ENCODE data around the gene ANGEL1. TPM values are rescaled to one million over a fixed set of nuclear protein-coding genes. Genes with fewer than 3 reads are reported as not detected.

The ANGEL1 gene
- total RNA-seq, 1 experiment from 2014 or later, result 19.9 TPM

DNA sequence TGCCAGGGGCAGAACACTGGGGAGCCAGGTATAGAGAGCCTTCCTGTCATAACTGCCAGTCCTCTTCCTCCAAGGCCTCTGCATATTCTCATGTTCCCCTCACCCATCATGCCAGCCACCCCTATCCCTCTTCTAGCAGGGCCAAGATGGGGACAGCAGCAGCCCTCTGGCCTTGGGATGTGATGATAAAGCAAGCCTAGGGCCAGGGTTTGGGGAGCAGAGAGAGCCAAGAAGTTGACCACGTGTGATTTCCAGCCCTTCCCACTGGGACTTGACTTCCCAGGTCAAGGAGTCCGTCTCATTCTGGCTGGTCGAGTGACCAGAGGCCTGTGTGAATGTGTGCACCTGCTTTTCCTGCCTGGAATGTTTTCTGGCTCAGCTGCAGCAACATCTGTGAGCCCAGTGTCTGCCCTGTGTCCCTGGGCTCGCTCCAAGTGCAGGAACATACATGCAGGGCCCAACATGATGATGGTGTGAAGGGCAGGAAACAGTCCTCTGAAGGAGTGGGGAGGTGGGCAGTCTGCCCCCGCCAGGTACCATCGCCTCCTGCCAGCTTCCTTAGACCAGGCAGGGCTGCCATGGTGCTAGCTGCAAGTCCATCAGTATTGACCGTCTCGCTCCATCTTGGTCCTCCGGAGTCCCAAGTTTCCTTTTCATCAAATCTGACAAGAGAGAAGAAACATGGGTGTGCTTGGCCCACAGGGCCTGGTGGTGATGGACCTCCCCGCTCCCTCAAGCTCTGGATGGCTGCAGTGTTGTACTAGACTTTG lies 30.4 kb downstream of the ANGEL1 start:
- H3K27ac ChIP-seq (ENCODE audit: low read depth, low read length, poor library complexity, severe bottlenecking), result no peak overlapping the region
- BruUV-seq (replicated peaks), result no TSS peak

DNA sequence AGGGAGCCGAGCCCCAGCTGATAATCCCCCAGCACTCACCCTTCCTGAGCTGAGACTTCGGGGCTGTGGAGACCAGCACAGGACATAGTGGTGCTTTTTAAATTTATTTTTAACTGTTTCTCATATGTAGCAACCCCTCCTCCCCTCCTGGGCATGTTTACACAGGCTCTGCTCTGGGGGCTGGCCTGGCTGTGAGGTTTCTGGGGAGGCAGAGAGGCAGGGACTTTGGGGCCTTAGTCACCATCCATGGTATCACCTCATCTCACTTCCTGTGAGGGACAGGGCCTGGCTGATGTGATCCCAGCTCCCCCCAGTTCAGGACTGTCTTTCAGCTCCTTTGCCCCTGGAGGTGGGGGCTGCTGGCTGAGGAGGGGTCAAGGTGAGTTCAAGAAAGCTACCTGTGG lies 31.0 kb downstream of the ANGEL1 start:
- Histone ChIP-seq H3K27me3 (replicated peaks; ENCODE audit: insufficient read depth, low read depth, low read length, poor library complexity) (no peaks in the 10 kb centered on the region), H3K36me3 (ENCODE audit: insufficient read depth, low read length, poor library complexity, severe bottlenecking) (no peaks in the 10 kb centered on the region), H3K4me1 (ENCODE audit: insufficient read depth, low read length, poor library complexity, severe bottlenecking) (no peaks in the 10 kb centered on the region), H3K4me3 (ENCODE audit: low read depth, low read length, poor library complexity, severe bottlenecking) (no peak overlapping the region), H3K9me3 (ENCODE audit: low read depth, low read length, poor library complexity, severe bottlenecking) (no peaks in the 10 kb centered on the region), H3K27ac (ENCODE audit: low read depth, low read length, poor library complexity, severe bottlenecking) (no peak overlapping the region)
- intact Hi-C loops (cut with micrococcal nuclease; ENCODE audit: unreplicated experiment), result no loop called here
- no TSS peak for BruUV-seq (replicated peaks)
- ChIA-PET CTCF (no interaction called here), POLR2A (ENCODE audit: low non-redundant PET) (no interaction called here)
- TF ChIP-seq, protein P1, sequence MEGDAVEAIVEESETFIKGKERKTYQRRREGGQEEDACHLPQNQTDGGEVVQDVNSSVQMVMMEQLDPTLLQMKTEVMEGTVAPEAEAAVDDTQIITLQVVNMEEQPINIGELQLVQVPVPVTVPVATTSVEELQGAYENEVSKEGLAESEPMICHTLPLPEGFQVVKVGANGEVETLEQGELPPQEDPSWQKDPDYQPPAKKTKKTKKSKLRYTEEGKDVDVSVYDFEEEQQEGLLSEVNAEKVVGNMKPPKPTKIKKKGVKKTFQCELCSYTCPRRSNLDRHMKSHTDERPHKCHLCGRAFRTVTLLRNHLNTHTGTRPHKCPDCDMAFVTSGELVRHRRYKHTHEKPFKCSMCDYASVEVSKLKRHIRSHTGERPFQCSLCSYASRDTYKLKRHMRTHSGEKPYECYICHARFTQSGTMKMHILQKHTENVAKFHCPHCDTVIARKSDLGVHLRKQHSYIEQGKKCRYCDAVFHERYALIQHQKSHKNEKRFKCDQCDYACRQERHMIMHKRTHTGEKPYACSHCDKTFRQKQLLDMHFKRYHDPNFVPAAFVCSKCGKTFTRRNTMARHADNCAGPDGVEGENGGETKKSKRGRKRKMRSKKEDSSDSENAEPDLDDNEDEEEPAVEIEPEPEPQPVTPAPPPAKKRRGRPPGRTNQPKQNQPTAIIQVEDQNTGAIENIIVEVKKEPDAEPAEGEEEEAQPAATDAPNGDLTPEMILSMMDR (conservative IDR thresholded peaks at IDR 0.05; ENCODE audit: low read depth, low read length), result no peak
- TF ChIP-seq EZH2 (IDR thresholded peaks at IDR 0.05; ENCODE audit: borderline replicate concordance, low read depth, low read length, poor library complexity, severe bottlenecking), result no peak
- DNase-seq (ENCODE audit: low spot score), result no peak

More for the DNA sequence above, 30.4 kb downstream of the ANGEL1 start:
- Histone ChIP-seq H3K27me3 (replicated peaks; ENCODE audit: insufficient read depth, low read depth, low read length, poor library complexity) (no peaks in the 10 kb centered on the region), H3K4me3 (ENCODE audit: low read depth, low read length, poor library complexity, severe bottlenecking) (no peak overlapping the region), H3K9me3 (ENCODE audit: low read depth, low read length, poor library complexity, severe bottlenecking) (no peaks in the 10 kb centered on the region), H3K4me1 (ENCODE audit: insufficient read depth, low read length, poor library complexity, severe bottlenecking) (no peaks in the 10 kb centered on the region), H3K36me3 (ENCODE audit: insufficient read depth, low read length, poor library complexity, severe bottlenecking) (no peaks in the 10 kb centered on the region)
- ChIA-PET CTCF (no interaction called here), POLR2A (ENCODE audit: low non-redundant PET) (no interaction called here)
- intact Hi-C loops (cut with micrococcal nuclease; ENCODE audit: unreplicated experiment), result no loop called here
- no peak for DNase-seq (ENCODE audit: low spot score)
- no peak for TF ChIP-seq EZH2 (IDR thresholded peaks at IDR 0.05; ENCODE audit: borderline replicate concordance, low read depth, low read length, poor library complexity, severe bottlenecking)
- TF ChIP-seq, protein P1 (conservative IDR thresholded peaks at IDR 0.05; ENCODE audit: low read depth, low read length), result no peak

DNA sequence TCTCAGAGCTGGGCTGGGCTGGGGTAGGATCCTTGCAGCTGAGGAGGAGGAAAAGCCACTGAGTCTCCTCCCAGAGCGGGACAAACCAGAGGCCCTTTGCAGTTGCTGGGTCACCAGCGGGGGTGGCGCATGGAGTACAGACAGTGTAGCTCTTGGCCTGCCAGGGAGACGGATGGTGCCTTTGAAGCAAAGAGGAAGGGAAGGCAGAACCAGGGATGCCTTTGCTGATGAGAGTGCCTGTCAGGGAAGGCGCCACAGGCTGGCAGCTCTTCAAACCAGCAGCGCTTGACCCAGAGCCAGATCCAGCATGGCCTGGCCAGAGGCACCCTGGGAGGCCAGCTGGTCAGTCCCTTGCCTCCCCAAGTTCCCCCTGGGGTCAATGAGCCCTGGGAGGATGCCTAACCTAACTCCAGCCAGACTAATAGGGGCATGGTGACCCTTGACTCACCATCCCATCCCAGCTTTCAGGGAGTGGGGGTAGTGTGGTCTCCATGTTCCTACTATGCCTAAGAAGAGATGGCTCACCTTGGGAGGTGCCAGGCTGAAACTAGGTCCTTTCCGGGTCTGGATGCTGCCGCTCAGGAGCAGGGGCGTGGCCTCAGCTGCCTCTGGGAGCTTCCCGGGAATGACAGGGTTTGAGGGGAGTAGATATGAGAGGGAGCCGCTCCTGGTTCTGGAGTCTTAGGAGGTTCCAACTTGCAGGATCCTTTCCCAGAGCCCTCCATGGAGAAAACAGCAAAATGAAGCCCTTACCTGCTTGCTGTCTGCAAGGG lies 31.6 kb downstream of the ANGEL1 start:
- intact Hi-C loops (cut with micrococcal nuclease; ENCODE audit: unreplicated experiment), result no loop called here
- Histone ChIP-seq H3K4me1 (ENCODE audit: insufficient read depth, low read length, poor library complexity, severe bottlenecking) (no peaks in the 10 kb centered on the region), H3K27me3 (replicated peaks; ENCODE audit: insufficient read depth, low read depth, low read length, poor library complexity) (no peaks in the 10 kb centered on the region), H3K4me3 (ENCODE audit: low read depth, low read length, poor library complexity, severe bottlenecking) (no peak overlapping the region), H3K27ac (ENCODE audit: low read depth, low read length, poor library complexity, severe bottlenecking) (no peak overlapping the region), H3K36me3 (ENCODE audit: insufficient read depth, low read length, poor library complexity, severe bottlenecking) (no peaks in the 10 kb centered on the region), H3K9me3 (ENCODE audit: low read depth, low read length, poor library complexity, severe bottlenecking) (no peaks in the 10 kb centered on the region)
- ChIA-PET CTCF (interaction anchor here (0.5 kb wide), 1 partner anchor 66 kb away, joined by 5 read pairs; no protein-coding TSS in a partner anchor), POLR2A (ENCODE audit: low non-redundant PET) (no interaction called here)
- TF ChIP-seq, protein P1 (conservative IDR thresholded peaks at IDR 0.05; ENCODE audit: low read depth, low read length), result no peak
- no peak for TF ChIP-seq EZH2 (IDR thresholded peaks at IDR 0.05; ENCODE audit: borderline replicate concordance, low read depth, low read length, poor library complexity, severe bottlenecking)
- no peak for DNase-seq (ENCODE audit: low spot score)
- no TSS peak for BruUV-seq (replicated peaks)
